GM18873 (cell line): ENCODE data around the gene ATP2C2.
"Not testable (repeated sequence)": the region's sequence is repeated elsewhere in the genome, so short reads cannot be mapped to it uniquely, and the experiment has no call there.

Experiments used
- ATAC-seq: cut with Tn5 transposase; IDR thresholded peaks from one replicate; pipeline ENCODE4 v1.9.1; 2021; ENCODE audit warnings: mild to moderate bottlenecking, moderate library complexity, moderate number of reproducible peaks; ENCODE audit not compliant: unreplicated experiment, low FRiP score

ATP2C2 gene

DNA sequence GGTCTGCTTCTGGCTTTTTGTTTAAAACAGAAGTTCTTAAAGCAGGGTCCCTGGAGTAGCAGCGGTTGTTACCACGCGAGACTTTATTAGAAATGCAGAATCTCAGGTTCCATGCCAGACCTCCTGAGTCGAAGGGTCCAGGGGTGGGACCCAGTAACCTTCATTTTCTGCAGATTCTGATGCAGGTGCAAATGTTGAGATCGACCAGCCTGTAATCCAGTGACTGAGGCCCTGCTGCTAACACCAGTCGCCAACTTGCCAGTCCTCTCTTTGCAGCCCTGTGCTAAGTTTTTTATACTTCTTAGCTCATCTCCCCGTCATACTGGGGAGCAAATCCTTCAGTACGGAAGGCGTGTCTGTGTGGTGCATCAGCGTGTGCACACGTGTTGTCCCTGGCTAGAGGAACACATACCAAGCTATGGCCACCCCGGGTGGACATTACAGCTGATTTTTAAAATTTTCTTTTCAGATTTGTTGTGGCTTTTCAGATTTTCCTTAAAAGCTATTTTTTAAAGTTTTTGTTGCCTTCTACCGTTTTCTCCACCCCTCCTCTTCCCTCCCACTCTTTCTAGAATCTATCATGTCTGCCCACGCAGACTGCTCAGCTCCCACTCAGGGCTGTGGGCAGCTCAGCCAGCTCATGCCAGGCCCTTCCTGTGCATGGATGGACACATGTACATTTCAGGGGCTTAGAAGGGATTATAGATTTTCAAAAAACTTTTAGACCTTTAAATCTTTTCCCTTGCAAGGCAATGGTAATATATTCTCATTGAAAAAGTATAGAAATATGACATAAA, 78.5 kb downstream of the ATP2C2 start:
- ATAC-seq: no peak

- ATAC-seq: no peak
These were observed 80.1 kb downstream of the ATP2C2 start for GRCh38 chr16:84448444-84448843.

DNA sequence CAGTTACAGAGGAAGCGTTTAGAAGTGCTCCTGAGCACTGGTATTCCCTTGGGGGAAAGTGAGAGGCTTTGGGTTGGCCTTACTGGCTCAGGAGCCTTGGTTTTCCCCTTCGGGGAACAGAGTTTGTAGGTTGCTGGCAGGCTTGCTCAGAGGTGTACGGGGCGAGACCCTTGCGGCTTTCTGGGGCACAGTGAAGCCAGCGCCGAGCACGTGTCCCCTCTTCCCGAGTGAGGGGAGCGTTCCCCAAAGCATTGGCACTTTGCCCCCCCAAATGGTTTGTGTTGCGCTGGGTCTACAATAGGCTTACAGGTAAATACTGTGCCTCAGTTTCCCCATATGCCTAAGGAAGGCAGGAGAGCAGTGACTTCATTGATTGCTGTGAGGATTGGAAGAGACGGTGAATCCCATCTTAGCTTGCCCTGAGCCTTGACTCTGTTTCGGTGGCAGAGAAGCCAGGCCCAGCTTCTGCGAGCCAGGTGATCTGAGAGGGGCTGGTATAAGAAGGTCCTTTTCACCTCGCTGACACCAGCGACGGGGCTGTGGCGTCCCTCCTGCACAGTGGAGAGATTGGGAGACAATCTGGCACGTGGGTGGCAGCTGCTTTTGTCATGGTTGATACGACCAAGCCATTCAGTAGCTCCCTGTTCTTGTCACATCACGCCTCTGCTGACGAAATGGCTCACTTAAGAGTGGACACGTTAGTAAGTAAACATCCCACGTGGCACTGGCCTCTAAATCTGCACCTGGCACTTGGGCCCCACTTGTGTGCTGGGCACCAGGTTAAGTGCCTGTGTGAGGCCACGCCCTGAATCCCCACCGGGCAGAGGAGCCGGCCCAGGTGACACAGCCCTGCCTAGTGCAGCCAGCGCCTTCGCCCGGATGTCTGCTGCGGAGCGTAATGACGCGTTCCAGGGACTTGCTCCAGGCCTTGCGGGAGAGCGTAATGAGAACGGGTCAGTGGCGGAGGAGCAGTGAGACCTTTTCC, 81.1 kb downstream of the ATP2C2 start:
- no peak for ATAC-seq

DNA sequence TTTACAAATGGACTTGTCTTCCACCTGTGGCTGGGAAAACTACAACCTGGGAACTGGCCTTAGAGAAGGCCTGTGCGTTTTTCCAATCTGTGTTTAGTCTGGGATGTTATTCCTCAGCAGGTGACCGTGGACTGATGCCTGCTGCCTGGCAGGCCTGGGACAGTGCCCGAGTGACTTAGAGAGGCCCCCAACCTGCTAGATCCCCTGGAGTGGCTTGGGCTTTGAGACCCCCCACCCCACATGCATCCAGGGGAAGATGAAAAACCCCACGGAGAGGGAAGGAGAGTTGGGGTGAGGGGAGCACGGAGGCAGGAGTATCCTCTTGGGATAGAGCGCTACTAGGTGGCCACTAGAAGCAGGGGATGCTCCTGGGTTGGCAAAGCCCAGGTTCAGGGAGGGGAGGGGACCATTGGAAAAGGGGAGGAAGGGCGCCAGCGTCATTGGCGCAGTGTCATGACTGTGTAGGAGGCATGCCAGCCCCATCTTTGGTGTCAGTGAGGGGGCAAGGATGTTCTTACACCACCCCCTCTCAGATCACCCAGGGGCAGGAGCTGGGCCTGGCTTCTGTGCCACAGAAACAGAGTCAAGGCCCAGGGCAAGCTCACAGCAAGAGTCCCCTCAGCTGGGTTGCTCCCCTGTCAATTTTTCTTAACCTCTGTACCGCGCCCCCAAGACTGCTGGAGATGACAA, 82.0 kb downstream of the ATP2C2 start:
- no peak for ATAC-seq

DNA sequence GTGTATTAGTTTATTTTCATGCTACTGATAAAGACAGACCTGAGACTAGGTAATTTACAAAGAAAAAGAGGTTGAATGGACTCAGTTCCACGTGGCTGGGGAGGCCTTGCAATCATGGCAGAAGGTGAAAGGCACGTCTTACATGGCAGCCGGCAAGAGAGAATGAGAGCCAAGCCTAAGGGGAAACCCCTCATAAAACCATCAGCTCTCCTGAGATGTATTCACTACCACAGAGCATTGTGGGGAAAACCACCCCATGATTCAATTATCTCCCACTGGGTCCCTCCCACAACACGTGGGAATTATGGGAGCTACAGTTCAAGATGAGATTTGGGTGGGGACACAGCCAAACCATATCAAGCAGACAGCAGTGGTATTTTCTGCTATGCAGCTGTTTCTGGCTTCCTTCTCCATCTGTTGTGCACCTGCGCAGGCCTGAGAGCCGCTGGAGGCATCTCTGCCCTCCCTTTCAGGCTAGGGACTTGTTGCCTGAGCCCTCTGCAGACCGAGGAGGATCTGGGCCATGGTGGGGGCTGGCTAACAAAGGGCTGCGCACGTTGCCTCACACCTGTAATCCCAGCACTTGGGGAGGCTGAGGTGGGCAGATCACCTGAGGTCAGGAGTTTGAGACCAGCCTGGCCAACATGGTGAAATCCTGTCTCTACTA, 82.8 kb downstream of the ATP2C2 start:
- ATAC-seq: not testable (repeated sequence)

DNA sequence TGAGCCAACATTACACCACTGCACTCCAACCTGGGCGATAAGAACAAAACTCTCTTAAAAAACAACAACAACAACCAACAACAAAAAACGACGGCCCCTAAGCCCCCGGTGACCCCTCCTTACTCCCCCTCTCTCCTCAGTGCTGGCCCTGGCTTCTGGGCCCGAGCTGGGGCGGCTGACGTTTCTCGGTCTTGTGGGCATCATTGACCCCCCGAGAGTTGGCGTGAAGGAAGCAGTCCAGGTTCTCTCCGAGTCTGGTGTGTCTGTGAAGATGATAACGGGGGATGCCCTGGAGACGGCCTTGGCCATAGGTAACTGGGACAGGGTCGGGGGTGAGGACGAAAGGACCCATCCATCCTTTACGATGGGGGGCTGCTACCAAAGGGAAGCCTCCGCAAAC, 83.4 kb downstream of the ATP2C2 start:
- no peak for ATAC-seq

- no peak for ATAC-seq
These were observed 84.9 kb downstream of the ATP2C2 start for GRCh38 chr16:84453061-84453752.

- ATAC-seq: no peak
These were observed 86.3 kb downstream of the ATP2C2 start for GRCh38 chr16:84454611-84455010.

DNA sequence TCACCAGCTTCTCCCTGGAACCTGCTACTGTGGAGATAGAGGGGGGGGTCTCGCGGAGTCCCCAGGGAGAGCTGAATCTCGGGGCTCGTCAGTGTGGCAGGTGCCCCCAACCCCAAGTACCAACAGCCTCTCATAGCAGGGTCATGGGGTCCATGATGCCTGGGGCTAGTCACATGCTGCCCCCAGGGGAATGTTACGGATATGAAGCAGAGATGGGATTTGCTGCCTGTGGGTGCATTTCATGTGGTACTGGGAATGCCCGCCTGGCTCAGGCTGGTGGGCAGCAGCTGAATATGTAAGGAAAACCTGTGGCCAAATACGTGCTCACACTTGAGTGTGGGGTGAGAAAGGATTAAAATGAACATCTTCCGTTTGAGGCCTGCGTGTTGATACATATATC, 86.7 kb downstream of the ATP2C2 start:
- ATAC-seq: no peak

DNA sequence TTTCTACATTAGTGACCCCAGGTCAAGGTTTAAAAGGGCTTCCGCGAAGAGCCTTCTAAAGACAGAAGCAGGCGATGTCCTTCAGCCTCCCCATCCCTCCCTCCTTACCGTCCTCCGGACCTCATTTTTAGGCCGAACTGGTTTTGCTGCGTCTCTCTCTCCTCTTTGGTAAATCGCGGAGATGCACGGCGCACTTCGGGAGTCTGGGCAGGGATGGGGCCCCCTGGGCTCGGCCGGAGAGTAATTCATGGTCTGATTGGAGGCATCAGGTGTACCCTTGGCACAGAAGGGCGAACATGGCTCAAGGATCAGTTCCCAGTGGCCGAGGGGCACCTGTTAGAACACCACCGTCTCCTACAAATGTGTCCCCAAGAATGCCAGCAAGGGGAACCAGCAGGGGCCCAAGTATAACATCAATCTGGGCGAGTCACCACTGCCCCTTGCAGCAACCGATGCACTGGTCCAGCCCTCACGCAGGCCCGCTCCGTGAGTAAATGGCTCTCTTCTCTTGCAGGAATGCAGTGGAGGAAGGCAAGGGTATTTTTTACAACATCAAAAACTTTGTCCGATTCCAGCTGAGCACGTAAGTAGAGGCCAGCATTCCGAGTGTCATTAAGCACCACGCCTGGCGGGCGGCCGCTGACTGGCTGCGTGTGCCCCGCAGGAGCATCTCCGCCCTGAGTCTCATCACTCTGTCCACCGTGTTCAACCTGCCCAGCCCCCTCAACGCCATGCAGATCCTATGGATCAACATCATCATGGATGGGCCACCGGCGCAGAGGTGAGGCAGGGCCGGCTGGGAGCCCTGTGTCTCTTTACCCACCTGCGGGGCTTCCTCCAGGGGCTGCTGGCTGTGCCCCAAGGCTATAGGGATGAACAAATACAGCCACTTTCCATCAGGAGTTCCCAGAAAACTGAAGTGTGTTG, 90.5 kb downstream of the ATP2C2 start:
- no peak for ATAC-seq

GRCh38 chr16:84459533-84459894, 91.2 kb downstream of the ATP2C2 start:
- ATAC-seq: no peak

GRCh38 chr16:84459941-84460405, 91.6 kb downstream of the ATP2C2 start:
- no peak for ATAC-seq

DNA sequence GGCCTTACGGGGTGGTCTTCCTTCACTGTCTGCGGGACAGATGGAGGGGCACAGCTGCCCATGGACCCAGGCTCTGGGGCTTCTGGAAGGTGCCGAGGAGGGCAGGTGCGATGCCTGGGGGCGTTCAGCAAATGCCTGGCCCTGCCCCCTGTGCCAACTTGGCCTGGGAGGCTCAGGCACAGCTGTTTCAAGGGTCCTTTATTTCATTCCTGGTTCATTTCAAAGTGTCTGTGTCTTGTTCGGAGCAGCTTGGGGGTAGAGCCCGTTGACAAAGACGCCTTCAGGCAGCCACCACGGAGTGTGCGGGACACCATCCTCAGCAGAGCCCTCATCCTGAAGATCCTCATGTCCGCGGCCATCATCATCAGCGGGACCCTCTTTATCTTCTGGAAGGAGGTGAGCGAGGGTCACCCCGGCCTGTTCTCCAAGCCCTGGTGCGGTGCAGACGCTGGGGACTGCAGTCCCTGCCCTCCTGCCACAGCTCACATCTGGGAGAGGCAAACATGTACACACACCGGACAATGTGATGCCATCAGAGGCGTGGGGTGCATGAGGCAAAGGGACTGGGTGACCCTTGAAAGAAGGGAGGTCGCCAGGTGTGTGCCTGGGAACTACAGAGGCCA, 92.2 kb downstream of the ATP2C2 start:
- no peak for ATAC-seq

GRCh38 chr16:84461029-84461412, 92.7 kb downstream of the ATP2C2 start:
- no peak for ATAC-seq

- ATAC-seq: no peak
These were observed 93.3 kb downstream of the ATP2C2 start for GRCh38 chr16:84461413-84462295.

DNA sequence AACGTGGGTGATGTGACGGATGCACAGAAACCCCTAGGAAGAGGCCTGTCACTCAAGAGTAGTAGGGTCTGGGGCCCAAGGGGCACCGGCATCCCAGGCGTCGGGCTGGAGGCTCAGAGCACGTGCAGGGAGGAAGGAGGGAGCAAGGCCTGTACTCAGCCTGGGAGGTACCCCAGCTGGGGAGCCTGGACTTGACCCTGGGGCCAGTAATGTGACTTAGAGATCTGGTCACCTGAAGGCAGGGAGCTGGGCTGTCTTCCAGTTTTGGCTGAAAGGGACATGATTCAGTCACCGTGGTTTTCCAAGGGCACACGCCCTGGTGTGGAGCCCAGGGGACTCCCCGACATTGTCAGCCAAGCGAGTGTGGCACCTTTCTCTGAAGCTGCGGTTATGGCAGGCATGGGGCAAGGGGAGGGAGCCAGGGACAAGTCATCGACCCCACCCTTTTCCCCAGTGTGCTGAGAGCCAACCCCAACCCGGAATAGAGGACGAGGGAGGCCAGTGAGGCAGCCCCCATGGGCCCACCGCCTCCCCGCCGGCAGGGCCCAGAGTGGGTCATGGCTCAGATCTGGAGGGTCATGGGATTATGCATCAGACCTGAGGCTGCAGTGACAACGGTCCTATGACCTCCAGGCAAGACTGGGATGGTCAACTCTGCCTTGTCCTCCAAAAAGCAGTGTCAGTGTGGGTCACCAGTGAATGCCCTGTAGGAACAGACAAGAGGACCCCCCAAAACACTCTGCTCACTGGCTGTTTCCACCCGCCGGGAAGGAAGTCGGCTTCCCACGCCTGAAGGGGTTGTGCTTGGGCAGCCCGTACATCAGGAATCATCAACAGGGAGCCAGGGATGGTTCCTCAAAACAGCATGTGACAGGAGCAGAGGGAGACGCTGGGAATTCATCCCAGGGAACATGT, 94.2 kb downstream of the ATP2C2 start:
- ATAC-seq: no peak
